ENCODE data around the gene IL25. TPM values are rescaled to one million over a fixed set of nuclear protein-coding genes. Genes with fewer than 3 reads are reported as not detected.
"Not testable (repeated sequence)": the region's sequence is repeated elsewhere in the genome, so short reads cannot be mapped to it uniquely, and the experiment has no call there.

The IL25 gene
- total and polyA plus RNA-seq, 4 donors, result not detected

- DNase-seq (no peak), ATAC-seq (ENCODE audit: insufficient read depth, low FRiP score) (no peak)
- peak overlapping the region in 1 of 2 donors; percentile 47 for H3K27ac ChIP-seq (ENCODE audit: low read depth in 1 of 2, low read length in 1 of 2)
- H3K36me3 ChIP-seq (ENCODE audit: control insufficient read depth in 4 of 4, insufficient read depth in 4 of 4, low read length in 4 of 4), result no peaks in the 10 kb centered on the region
- H3K4me1 ChIP-seq (ENCODE audit: control insufficient read depth in 5 of 5, insufficient read depth in 5 of 5, low read length in 5 of 5), result no peaks in the 10 kb centered on the region
- H3K27me3 ChIP-seq (ENCODE audit: control insufficient read depth in 3 of 3, insufficient read depth in 3 of 3, low read length in 2 of 3), result peaks cover 0 to 5% (median 0%) of the 10 kb centered on the region in 3 donors
- WGBS, 2 donors, result 85 to 100% methylated on average over 3 of the region's 3 CpGs
- H3K4me3 ChIP-seq, result no peak overlapping the region
- no peak overlapping the region for H3K9ac ChIP-seq (ENCODE audit: insufficient read depth in 1 of 2, low read length in 2 of 2)
- peaks cover 0 to 2% (median 0%) of the 10 kb centered on the region in 4 donors for H3K9me3 ChIP-seq (ENCODE audit: control insufficient read depth in 4 of 4, insufficient read depth in 3 of 4, low read length in 3 of 4)
- TF ChIP-seq CTCF (IDR thresholded peaks at IDR 0.05; ENCODE audit: control extremely low read depth, extremely low read depth), result no peak
Observed at GRCh38 chr14:23399136-23399535, 26.5 kb downstream of the IL25 start.

DNA sequence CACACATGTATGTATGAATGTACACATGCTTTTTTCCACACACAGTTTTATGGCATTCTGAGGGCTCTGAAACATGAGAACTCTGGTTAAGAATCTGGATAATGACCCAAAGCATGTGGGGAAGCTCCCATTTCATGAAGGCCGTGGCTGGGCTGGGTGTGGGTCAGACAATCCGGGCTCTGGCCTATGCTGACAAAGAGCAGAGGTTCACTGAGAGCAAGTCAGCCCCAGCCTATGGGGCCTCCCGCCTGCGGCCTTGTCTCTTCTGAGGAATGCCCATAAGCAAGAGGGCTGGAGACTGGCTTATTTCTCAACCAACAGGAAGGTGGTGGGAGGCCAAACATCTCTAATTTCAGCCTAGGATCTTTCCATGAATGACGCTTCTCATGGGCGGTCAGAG lies 27.0 kb downstream of the IL25 start:
- 90 to 97% methylated on average over 6 of the region's 6 CpGs for WGBS, 2 donors
- Histone ChIP-seq H3K9me3 (ENCODE audit: control insufficient read depth in 4 of 4, insufficient read depth in 3 of 4, low read length in 3 of 4) (peaks cover 0 to 5% (median 0%) of the 10 kb centered on the region in 4 donors), H3K9ac (ENCODE audit: insufficient read depth in 1 of 2, low read length in 2 of 2) (no peak overlapping the region), H3K36me3 (ENCODE audit: control insufficient read depth in 4 of 4, insufficient read depth in 4 of 4, low read length in 4 of 4) (no peaks in the 10 kb centered on the region), H3K27ac (ENCODE audit: low read depth in 1 of 2, low read length in 1 of 2) (peak overlapping the region in 1 of 2 donors; percentile 47), H3K4me3 (no peak overlapping the region), H3K4me1 (ENCODE audit: control insufficient read depth in 5 of 5, insufficient read depth in 5 of 5, low read length in 5 of 5) (no peaks in the 10 kb centered on the region), H3K27me3 (ENCODE audit: control insufficient read depth in 3 of 3, insufficient read depth in 3 of 3, low read length in 2 of 3) (peaks cover 0 to 5% (median 0%) of the 10 kb centered on the region in 3 donors)
- ATAC-seq (ENCODE audit: insufficient read depth, low FRiP score) (no peak), DNase-seq (no peak)
- TF ChIP-seq CTCF (IDR thresholded peaks at IDR 0.05; ENCODE audit: control extremely low read depth, extremely low read depth), result no peak

- not testable (repeated sequence) for H3K9ac ChIP-seq (ENCODE audit: insufficient read depth in 1 of 2, low read length in 2 of 2); H3K27ac ChIP-seq (ENCODE audit: low read depth in 1 of 2, low read length in 1 of 2); DNase-seq; H3K36me3 ChIP-seq (ENCODE audit: control insufficient read depth in 4 of 4, insufficient read depth in 4 of 4, low read length in 4 of 4); H3K9me3 ChIP-seq (ENCODE audit: control insufficient read depth in 4 of 4, insufficient read depth in 3 of 4, low read length in 3 of 4); H3K27me3 ChIP-seq (ENCODE audit: control insufficient read depth in 3 of 3, insufficient read depth in 3 of 3, low read length in 2 of 3); H3K4me1 ChIP-seq (ENCODE audit: control insufficient read depth in 5 of 5, insufficient read depth in 5 of 5, low read length in 5 of 5); ATAC-seq (ENCODE audit: insufficient read depth, low FRiP score); H3K4me3 ChIP-seq
- WGBS, 2 donors, result 84 to 87% methylated on average over 16 of the region's 16 CpGs
Observed at GRCh38 chr14:23400496-23401149, 28.0 kb downstream of the IL25 start.

GRCh38 chr14:23401291-23401690 lies 28.7 kb downstream of the IL25 start:
- Histone ChIP-seq H3K36me3 (ENCODE audit: control insufficient read depth in 4 of 4, insufficient read depth in 4 of 4, low read length in 4 of 4) (no peaks in the 10 kb centered on the region), H3K9me3 (ENCODE audit: control insufficient read depth in 4 of 4, insufficient read depth in 3 of 4, low read length in 3 of 4) (peaks cover 0 to 5% (median 0%) of the 10 kb centered on the region in 4 donors), H3K27me3 (ENCODE audit: control insufficient read depth in 3 of 3, insufficient read depth in 3 of 3, low read length in 2 of 3) (peaks cover 0 to 5% (median 0%) of the 10 kb centered on the region in 3 donors), H3K4me3 (no peak overlapping the region), H3K4me1 (ENCODE audit: control insufficient read depth in 5 of 5, insufficient read depth in 5 of 5, low read length in 5 of 5) (no peaks in the 10 kb centered on the region), H3K27ac (ENCODE audit: low read depth in 1 of 2, low read length in 1 of 2) (peak overlapping the region in 1 of 2 donors; percentile 91), H3K9ac (ENCODE audit: insufficient read depth in 1 of 2, low read length in 2 of 2) (no peak overlapping the region)
- 50 to 67% methylated on average over 4 of the region's 4 CpGs for WGBS, 2 donors
- DNase-seq (no peak), ATAC-seq (ENCODE audit: insufficient read depth, low FRiP score) (no peak)
- TF ChIP-seq CTCF (IDR thresholded peaks at IDR 0.05; ENCODE audit: control extremely low read depth, extremely low read depth), result no peak
